GM18499 (cell line): ENCODE data around the gene ZNF419.
A peak's percentile ranks its signal among the peaks of the same experiment; 100 is the strongest.

ENCODE experiments used
- ATAC-seq: cut with Tn5 transposase; IDR thresholded peaks from one replicate; pipeline ENCODE4 v1.9.1; 2021; ENCODE audit warnings: moderate number of reproducible peaks; ENCODE audit not compliant: insufficient read depth, unreplicated experiment

Gene ZNF419

GRCh38 chr19:57527136-57527881 is 39.8 kb downstream of the ZNF419 start, which contains the start of gene ZNF549:
TSS of gene ZNF549 (plus strand) at chr19:57527356. CDS start at chr19:57527574, 218 bp downstream.
- ATAC-seq: peak; percentile 88

GRCh38 chr19:57537953-57538547 is 50.5 kb downstream of the ZNF419 start:
- no peak for ATAC-seq
